ENCODE data around the gene SVIL.

DNA sequence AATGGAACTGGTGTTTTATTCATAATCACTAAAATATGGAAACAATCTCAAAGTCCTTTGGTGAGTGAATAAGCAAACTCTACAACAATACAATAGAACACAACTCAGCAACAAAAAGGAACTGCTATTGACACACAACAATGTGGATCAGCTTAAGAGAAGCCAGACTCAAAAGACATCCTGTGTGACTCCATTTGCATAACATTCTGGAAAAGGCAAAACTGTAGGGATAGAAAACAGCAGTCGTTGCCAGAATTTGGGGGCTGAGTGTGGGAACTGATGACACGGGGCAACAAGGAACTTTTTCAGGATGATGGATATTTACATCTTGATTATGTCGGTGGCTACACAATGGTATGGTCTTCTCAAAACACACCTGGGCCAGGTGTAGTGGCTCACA is 32.4 kb upstream of the SVIL start:
- TF ChIP-seq, protein P1, sequence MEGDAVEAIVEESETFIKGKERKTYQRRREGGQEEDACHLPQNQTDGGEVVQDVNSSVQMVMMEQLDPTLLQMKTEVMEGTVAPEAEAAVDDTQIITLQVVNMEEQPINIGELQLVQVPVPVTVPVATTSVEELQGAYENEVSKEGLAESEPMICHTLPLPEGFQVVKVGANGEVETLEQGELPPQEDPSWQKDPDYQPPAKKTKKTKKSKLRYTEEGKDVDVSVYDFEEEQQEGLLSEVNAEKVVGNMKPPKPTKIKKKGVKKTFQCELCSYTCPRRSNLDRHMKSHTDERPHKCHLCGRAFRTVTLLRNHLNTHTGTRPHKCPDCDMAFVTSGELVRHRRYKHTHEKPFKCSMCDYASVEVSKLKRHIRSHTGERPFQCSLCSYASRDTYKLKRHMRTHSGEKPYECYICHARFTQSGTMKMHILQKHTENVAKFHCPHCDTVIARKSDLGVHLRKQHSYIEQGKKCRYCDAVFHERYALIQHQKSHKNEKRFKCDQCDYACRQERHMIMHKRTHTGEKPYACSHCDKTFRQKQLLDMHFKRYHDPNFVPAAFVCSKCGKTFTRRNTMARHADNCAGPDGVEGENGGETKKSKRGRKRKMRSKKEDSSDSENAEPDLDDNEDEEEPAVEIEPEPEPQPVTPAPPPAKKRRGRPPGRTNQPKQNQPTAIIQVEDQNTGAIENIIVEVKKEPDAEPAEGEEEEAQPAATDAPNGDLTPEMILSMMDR (conservative IDR thresholded peaks at IDR 0.05 in 1 of 2, IDR thresholded peaks at IDR 0.05 in 1 of 2; ENCODE audit: low read depth in 1 of 2, low read length in 2 of 2): no peak
- TF ChIP-seq EZH2 (IDR thresholded peaks at IDR 0.05; ENCODE audit: low read length, missing control alignments): no peak

Data from fibroblast of lung (primary cell).